HepG2 (cell line): ENCODE results near the gene E2F3.

ENCODE experiments used
- CHD2 ChIP-seq: IDR thresholded peaks from 2 replicates; pipeline ENCODE4 v1.6.1; 2011; ENCODE audit warnings: low read depth, low read length, improper control_type of control experiment
- POLR2A ChIP-seq, 2 experiments: IDR thresholded peaks; 2 replicates each; pipeline ENCODE4 v1.6.1; 2011; ENCODE audit warnings: low read depth in 2 of 2, low read length in 2 of 2, mild to moderate bottlenecking in 1 of 2, moderate library complexity in 1 of 2; ENCODE audit not compliant: insufficient read depth in 1 of 2

DNA sequence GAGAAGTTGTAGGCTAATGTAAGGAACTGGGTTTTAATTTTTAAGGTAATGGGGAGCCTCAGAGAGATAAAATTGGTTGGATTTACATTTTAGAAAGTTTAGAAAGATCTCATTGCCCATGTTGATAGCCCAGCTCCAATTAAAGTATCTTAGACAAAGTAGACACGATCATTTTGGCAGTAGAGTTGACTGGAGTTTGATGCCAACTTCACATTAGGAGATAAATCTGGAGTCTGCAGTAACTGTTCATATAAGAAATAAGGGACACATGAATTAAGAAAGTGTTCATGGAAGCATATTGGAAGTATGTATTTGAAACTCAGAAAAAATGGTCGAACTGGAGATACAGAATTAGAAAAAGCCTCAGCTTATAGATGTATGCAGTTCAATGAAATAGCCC, 12.6 kb upstream of the E2F3 start:
- TF ChIP-seq POLR2A (IDR thresholded peaks at IDR 0.05; ENCODE audit: insufficient read depth in 1 of 2, low read depth in 2 of 2, low read length in 2 of 2) (no peak), CHD2 (no peak)
